Caco-2 (cell line): ENCODE measurements around the gene ADGRG7. TPM values are rescaled to one million over a fixed set of nuclear protein-coding genes. Genes with fewer than 3 reads are reported as not detected.

ENCODE experiments used
- BruUV-seq: library from RNA; stranded (reverse); fragments of 400-500 nt; replicated peaks from 2 replicates; lab custom pipeline; 2021; lab: Mats Ljungman, UMichigan
- CTCF ChIA-PET: fragments of 300-600 bp; sonication (Branson Sonifier 250); formaldehyde crosslinking; loops from one replicate; lab custom pipeline; 2022; ENCODE audit warnings: antibody characterized with exemption; lab: Charles Lee
- POLR2A ChIA-PET: fragments of 300-600 bp; sonication (Branson Sonifier 250); formaldehyde crosslinking; loops from one replicate; lab custom pipeline; 2022; ENCODE audit warnings: antibody characterized with exemption; lab: Charles Lee
- DNase-seq, 2 experiments: peaks; one replicate each; pipeline versions ENCODE4 v3.0.0 to v3.0.0-alpha.2; 2020 to 2022
- H3K27me3 ChIP-seq: replicated peaks from 2 replicates; pipeline ENCODE4 v1.6.0; 2011; ENCODE audit warnings: low read length; ENCODE audit not compliant: control insufficient read depth, insufficient read depth
- H3K36me3 ChIP-seq: 2 replicates; pipeline ENCODE4 v1.5.1; 2011; ENCODE audit warnings: low read length; ENCODE audit not compliant: control insufficient read depth, insufficient read depth
- H3K4me1 ChIP-seq: fragments of 250-450 bp; sonication (Bioruptor Pico); 2 replicates; pipeline ENCODE4 v1.5.1; 2020; ENCODE audit warnings: mild to moderate bottlenecking
- H3K4me3 ChIP-seq: 2 replicates; pipeline ENCODE4 v1.5.1; 2011; ENCODE audit warnings: low read depth, mild to moderate bottlenecking, control low read depth, low read length
- H3K9me3 ChIP-seq: fragments of 250-450 bp; sonication (Bioruptor Pico); 2 replicates; pipeline ENCODE4 v1.5.1; 2020; ENCODE audit warnings: mild to moderate bottlenecking, moderate library complexity
- H3K27ac Mint-ChIP-seq: one replicate; pipeline ENCODE4 v1.8.0; 2022; ENCODE audit warnings: mixed read lengths; ENCODE audit not compliant: unreplicated experiment
- H3K27me3 Mint-ChIP-seq: one replicate; pipeline ENCODE4 v1.8.0; 2022; ENCODE audit warnings: mixed read lengths; ENCODE audit not compliant: insufficient read depth, unreplicated experiment
- H3K36me3 Mint-ChIP-seq: one replicate; pipeline ENCODE4 v1.8.0; 2022; ENCODE audit warnings: mild to moderate bottlenecking, mixed read lengths; ENCODE audit not compliant: insufficient read depth, unreplicated experiment
- H3K4me1 Mint-ChIP-seq: one replicate; pipeline ENCODE4 v1.8.0; 2022; ENCODE audit warnings: low read depth, mixed read lengths; ENCODE audit not compliant: unreplicated experiment
- H3K4me3 Mint-ChIP-seq: one replicate; pipeline ENCODE4 v1.8.0; 2022; ENCODE audit warnings: mild to moderate bottlenecking, moderate library complexity, mixed read lengths; ENCODE audit not compliant: unreplicated experiment
- H3K9me3 Mint-ChIP-seq: one replicate; pipeline ENCODE4 v1.8.0; 2022; ENCODE audit warnings: mixed read lengths; ENCODE audit not compliant: unreplicated experiment
- intact Hi-C: fragments of 100-400 bp; cut with micrococcal nuclease; formaldehyde crosslinking; loops from one replicate; pipeline ENCODE4 v1.10.0; 2022; ENCODE audit not compliant: unreplicated experiment
- total RNA-seq: library from RNA; stranded (reverse); gene quantifications from 2 replicates; pipeline ENCODE4 v1.2.3, GENCODE V29; 2022
- TF ChIP-seq, protein P1 (sequence below), 2 experiments: fragments of 200-600 bp in 1 of 2; IDR thresholded peaks; 1 replicate in 1 of 2; 2 replicates in 1 of 2; pipeline versions ENCODE4 v1.5.1 to v1.8.0; 2011 to 2022; ENCODE audit warnings: antibody characterized with exemption in 1 of 2, control low read depth in 1 of 2, inconsistent platforms in 1 of 2, low read depth in 1 of 2, low read length in 1 of 2, mild to moderate bottlenecking in 1 of 2, moderate library complexity in 1 of 2; ENCODE audit not compliant: insufficient read depth in 1 of 2, severe bottlenecking in 1 of 2, unreplicated experiment in 1 of 2

Gene ADGRG7
- total RNA-seq, 1 experiment from 2014 or later, result 4.2 TPM

DNA sequence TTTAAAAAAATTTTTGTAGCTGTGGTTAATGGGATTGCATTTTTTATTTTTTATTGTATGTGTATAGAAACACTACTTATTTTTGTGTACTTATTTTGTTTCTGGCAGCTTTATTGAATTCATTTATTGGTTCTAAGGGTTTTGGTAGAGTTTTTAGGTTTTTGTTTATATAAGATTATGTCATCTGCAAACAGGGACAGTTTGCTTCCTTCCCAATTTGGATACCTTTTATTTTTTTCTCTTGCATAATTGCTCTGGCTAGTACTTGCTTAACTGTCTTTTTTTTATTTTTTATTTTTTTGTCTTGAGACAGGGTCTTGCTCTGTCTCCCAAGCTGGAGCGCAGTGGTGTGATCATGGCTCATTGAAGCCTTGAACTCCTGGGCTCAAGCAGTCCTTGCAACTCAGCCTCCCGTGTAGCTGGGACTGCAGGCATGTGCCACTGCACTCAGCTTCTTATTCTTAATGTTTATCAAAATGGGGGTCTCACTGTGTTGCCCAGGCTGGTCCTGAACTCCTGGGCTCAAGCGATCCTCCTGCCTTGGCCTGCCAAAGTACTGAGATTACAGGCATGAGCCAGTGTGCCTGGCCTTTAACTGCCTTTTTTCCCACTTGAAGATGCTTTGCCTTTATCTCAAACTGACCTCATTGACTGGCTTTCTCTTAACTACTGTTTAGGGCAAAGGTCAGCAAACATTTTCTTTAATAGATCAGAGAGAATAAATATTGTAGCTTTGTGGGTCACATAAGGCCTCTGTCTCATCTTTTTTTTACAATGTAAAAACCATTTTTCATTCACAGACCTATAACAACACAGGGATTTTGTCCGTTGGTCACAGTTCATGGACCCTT is 108.5 kb downstream of the ADGRG7 start:
- POLR2A ChIA-PET, result no interaction called here
- DNase-seq, result no peak
- H3K36me3 ChIP-seq, result no peaks in the 10 kb centered on the region; the same call in 1 of the 2 replicates
- H3K27me3 Mint-ChIP-seq, result no peaks in the 10 kb centered on the region
- H3K4me1 ChIP-seq, result peaks cover 10% of the 10 kb centered on the region; the same call in 1 of the 2 replicates
- H3K4me1 Mint-ChIP-seq, result peaks cover 27% of the 10 kb centered on the region
- TF ChIP-seq, protein P1, sequence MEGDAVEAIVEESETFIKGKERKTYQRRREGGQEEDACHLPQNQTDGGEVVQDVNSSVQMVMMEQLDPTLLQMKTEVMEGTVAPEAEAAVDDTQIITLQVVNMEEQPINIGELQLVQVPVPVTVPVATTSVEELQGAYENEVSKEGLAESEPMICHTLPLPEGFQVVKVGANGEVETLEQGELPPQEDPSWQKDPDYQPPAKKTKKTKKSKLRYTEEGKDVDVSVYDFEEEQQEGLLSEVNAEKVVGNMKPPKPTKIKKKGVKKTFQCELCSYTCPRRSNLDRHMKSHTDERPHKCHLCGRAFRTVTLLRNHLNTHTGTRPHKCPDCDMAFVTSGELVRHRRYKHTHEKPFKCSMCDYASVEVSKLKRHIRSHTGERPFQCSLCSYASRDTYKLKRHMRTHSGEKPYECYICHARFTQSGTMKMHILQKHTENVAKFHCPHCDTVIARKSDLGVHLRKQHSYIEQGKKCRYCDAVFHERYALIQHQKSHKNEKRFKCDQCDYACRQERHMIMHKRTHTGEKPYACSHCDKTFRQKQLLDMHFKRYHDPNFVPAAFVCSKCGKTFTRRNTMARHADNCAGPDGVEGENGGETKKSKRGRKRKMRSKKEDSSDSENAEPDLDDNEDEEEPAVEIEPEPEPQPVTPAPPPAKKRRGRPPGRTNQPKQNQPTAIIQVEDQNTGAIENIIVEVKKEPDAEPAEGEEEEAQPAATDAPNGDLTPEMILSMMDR (IDR thresholded peaks at IDR 0.05; ENCODE audit: insufficient read depth in 1 of 2, low read depth in 1 of 2, low read length in 1 of 2, severe bottlenecking in 1 of 2, unreplicated experiment in 1 of 2), result no peak
- H3K9me3 Mint-ChIP-seq, result no peaks in the 10 kb centered on the region
- no peak overlapping the region for H3K4me3 Mint-ChIP-seq
- no peak overlapping the region for H3K4me3 ChIP-seq
- intact Hi-C loops, result no loop called here
- CTCF ChIA-PET, result interaction anchor here (0.6 kb wide), 1 partner anchor 886 kb away, joined by 3 read pairs; no protein-coding TSS in a partner anchor
- H3K36me3 Mint-ChIP-seq, result peaks cover 81% of the 10 kb centered on the region
- H3K9me3 ChIP-seq, result no peaks in the 10 kb centered on the region
- no TSS peak for BruUV-seq
- no peaks in the 10 kb centered on the region for H3K27me3 ChIP-seq
- no peak overlapping the region for H3K27ac Mint-ChIP-seq

DNA sequence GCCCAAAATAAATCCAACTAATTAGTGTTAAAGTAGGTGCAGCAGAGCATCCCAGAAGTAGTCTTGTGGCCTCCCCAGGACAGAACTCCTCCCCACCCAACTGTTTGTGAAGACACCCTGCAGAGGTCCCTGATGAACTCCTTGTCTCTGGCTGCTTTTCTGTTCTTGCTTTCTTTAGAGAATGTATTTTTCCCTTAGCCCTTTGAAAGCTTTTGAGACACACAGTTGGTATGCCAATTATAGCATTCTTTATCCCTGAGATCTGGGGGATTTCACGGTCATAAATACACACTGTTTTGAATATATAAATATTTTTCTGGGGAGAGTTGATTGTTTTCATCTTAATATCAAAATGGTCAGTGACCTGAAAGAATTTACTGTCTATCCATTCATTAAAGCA is 109.7 kb downstream of the ADGRG7 start:
- Mint-ChIP-seq H3K4me3 (no peak overlapping the region), H3K27ac (no peak overlapping the region), H3K27me3 (no peaks in the 10 kb centered on the region), H3K36me3 (peaks cover 73% of the 10 kb centered on the region), H3K4me1 (peaks cover 24% of the 10 kb centered on the region), H3K9me3 (no peaks in the 10 kb centered on the region)
- Histone ChIP-seq H3K9me3 (no peaks in the 10 kb centered on the region), H3K36me3 (no peaks in the 10 kb centered on the region; the same call in 1 of the 2 replicates), H3K27me3 (no peaks in the 10 kb centered on the region), H3K4me3 (no peak overlapping the region), H3K4me1 (peaks cover 10% of the 10 kb centered on the region; the same call in 1 of the 2 replicates)
- TF ChIP-seq, protein P1 (IDR thresholded peaks at IDR 0.05; ENCODE audit: insufficient read depth in 1 of 2, low read depth in 1 of 2, low read length in 1 of 2, severe bottlenecking in 1 of 2, unreplicated experiment in 1 of 2), result no peak
- no peak for DNase-seq
- BruUV-seq, result no TSS peak
- CTCF ChIA-PET, result no interaction called here
- intact Hi-C loops, result no loop called here
- POLR2A ChIA-PET, result no interaction called here

DNA sequence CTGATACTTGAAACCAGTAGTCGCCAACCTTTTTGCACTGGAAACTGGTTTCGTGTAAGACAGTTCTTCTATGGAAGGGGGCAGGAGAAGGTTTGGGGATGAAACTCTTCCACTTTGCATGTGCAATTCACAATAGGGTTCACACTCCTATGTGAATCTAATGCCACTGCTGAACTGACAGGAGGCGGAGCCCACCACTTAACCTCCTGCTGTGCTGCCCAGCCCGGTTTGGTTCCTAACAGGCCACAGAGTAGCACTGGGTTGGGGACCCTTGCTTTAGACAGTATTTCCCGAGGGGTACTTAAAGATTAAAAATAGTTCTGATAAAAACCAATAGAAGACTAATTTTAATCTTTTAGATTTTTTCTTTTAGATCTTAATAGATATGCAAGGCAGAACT is 111.0 kb downstream of the ADGRG7 start:
- DNase-seq, result no peak
- Histone ChIP-seq H3K4me1 (peaks cover 10% of the 10 kb centered on the region; the same call in 1 of the 2 replicates), H3K36me3 (no peaks in the 10 kb centered on the region; the same call in 1 of the 2 replicates), H3K27me3 (no peaks in the 10 kb centered on the region), H3K9me3 (no peaks in the 10 kb centered on the region), H3K4me3 (no peak overlapping the region)
- POLR2A ChIA-PET, result no interaction called here
- BruUV-seq, result no TSS peak
- H3K36me3 Mint-ChIP-seq, result peaks cover 73% of the 10 kb centered on the region
- H3K9me3 Mint-ChIP-seq, result no peaks in the 10 kb centered on the region
- peaks cover 24% of the 10 kb centered on the region for H3K4me1 Mint-ChIP-seq
- intact Hi-C loops, result no loop called here
- no peaks in the 10 kb centered on the region for H3K27me3 Mint-ChIP-seq
- CTCF ChIA-PET, result no interaction called here
- TF ChIP-seq, protein P1 (IDR thresholded peaks at IDR 0.05; ENCODE audit: insufficient read depth in 1 of 2, low read depth in 1 of 2, low read length in 1 of 2, severe bottlenecking in 1 of 2, unreplicated experiment in 1 of 2), result no peak
- no peak overlapping the region for H3K4me3 Mint-ChIP-seq
- no peak overlapping the region for H3K27ac Mint-ChIP-seq
